Large intestine (tissue), 3 donors: Measurements from ENCODE around the gene ANKS3. TPM values are rescaled to one million over a fixed set of nuclear protein-coding genes. Genes with fewer than 3 reads are reported as not detected.

Experiments used
- DNase-seq, 2 donors: peaks; one replicate each; pipeline versions ENCODE4 v3.0.0 to v3.0.0-alpha.2; 2013
- H3K27ac ChIP-seq: one replicate; pipeline ENCODE4 v1.5.1; 2013; ENCODE audit warnings: low read length
- H3K27me3 ChIP-seq: 2 replicates; pipeline ENCODE4 v1.6.1; 2013; ENCODE audit warnings: low read length; ENCODE audit not compliant: control insufficient read depth, insufficient read depth
- H3K36me3 ChIP-seq: 2 replicates; pipeline ENCODE4 v1.6.1; 2013; ENCODE audit warnings: low read length; ENCODE audit not compliant: control insufficient read depth, insufficient read depth
- H3K4me1 ChIP-seq: one replicate; pipeline ENCODE4 v1.6.1; 2013; ENCODE audit warnings: low read length; ENCODE audit not compliant: control insufficient read depth, insufficient read depth
- H3K4me3 ChIP-seq: one replicate; pipeline ENCODE4 v1.5.1; 2013; ENCODE audit warnings: low read length
- H3K9me3 ChIP-seq: one replicate; pipeline ENCODE4 v1.6.1; 2013; ENCODE audit warnings: mild to moderate bottlenecking, low read depth, low read length, moderate library complexity; ENCODE audit not compliant: control insufficient read depth
- WGBS: methylation state at CpG from one replicate; pipeline ENCODE4 v1.1.5; 2013; ENCODE audit warnings: low lambda C conversion rate; ENCODE audit not compliant: insufficient coverage; 5-methylcytosine and 5-hydroxymethylcytosine counted together
- polyA plus RNA-seq: library from polyadenylated mRNA; unstranded; fragments of 120-200 nt; gene quantifications from one replicate; pipeline ENCODE4 v1.2.1, GENCODE V29; 2013

ANKS3 gene
- polyA plus RNA-seq, 1 donor: 19.8 TPM

GRCh38 chr16:4646773-4647643 is 87.1 kb downstream of the ANKS3 start:
- no peaks in the 10 kb centered on the region for H3K27me3 ChIP-seq
- peaks cover 23% of the 10 kb centered on the region for H3K9me3 ChIP-seq
- H3K4me3 ChIP-seq: no peak overlapping the region
- no peak for DNase-seq
- no peak overlapping the region for H3K27ac ChIP-seq
- peaks cover 2% of the 10 kb centered on the region for H3K4me1 ChIP-seq
- peaks cover 45% of the 10 kb centered on the region for H3K36me3 ChIP-seq
- WGBS: no CpG with 5 or more reads among the region's 22 CpGs

Other genes starting within 250 kb of the ANKS3 start
- 44.6 TPM for gene CDIP1, start 195.5 kb downstream of the ANKS3 start, polyA plus RNA-seq
- 0.18 TPM for gene C16orf96, start 177.9 kb downstream of the ANKS3 start, polyA plus RNA-seq
- 28.4 TPM for gene UBALD1, start 119.4 kb downstream of the ANKS3 start, polyA plus RNA-seq
- 52.9 TPM for gene MGRN1, start 109.4 kb downstream of the ANKS3 start, polyA plus RNA-seq
- gene NUDT16L1, start 40.7 kb downstream of the ANKS3 start, polyA plus RNA-seq: 42.5 TPM
- gene DNAAF8, start 266 bp upstream of the ANKS3 start, polyA plus RNA-seq: 0.78 TPM
- 10.4 TPM for gene ZNF500, start 32.9 kb upstream of the ANKS3 start, polyA plus RNA-seq
- not detected for gene SEPTIN12, start 54.1 kb upstream of the ANKS3 start, polyA plus RNA-seq
- 75.8 TPM for gene SMIM22, start 61.1 kb upstream of the ANKS3 start, polyA plus RNA-seq
- 28.9 TPM for gene ROGDI, start 68.4 kb upstream of the ANKS3 start, polyA plus RNA-seq
- gene GLYR1, start 113.0 kb upstream of the ANKS3 start, polyA plus RNA-seq: 102 TPM
- gene UBN1, start 113.2 kb upstream of the ANKS3 start, polyA plus RNA-seq: 38.2 TPM
- 32.2 TPM for gene PPL, start 202.9 kb upstream of the ANKS3 start, polyA plus RNA-seq
- gene SEC14L5, start 224.1 kb upstream of the ANKS3 start, polyA plus RNA-seq: 0.24 TPM